NCI-H2171 (cell line): ENCODE data around the gene FBRSL1.
"Not testable (repeated sequence)": the region's sequence is repeated elsewhere in the genome, so short reads cannot be mapped to it uniquely, and the experiment has no call there.

Experiments used
- DNase-seq: peaks from one replicate; lab custom pipeline; 2025; lab: John Stamatoyannopoulos, UW

The FBRSL1 gene

DNA sequence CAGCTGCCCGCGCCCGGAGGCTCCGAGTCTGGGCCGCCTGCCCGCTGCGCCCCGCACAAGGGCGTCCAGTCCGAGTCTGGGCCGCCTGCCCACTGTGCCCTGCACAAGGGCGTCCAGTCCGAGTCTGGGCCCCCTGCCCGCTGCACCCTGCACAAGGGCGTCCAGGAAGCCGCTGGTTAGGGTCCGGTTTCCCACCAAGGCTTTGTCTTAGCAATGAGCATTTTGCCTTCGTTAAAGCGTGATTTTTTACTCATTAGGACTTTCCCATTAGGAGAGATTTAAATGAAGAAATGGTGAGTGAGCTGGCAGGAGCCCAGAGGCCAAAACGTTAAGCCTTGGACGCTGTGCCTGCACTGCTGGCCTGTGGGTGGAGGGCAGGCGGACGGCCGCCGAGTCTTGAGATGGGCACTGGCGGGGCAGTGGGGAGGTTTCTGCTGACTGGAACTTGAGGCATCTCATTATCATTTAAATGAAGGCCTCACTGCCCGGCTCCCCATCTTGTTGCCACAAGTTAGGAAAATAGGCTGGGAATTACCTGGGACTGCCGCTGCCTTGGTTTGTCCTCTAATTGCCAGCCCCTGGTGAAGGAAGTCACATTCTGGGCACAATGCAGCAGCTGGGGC lies 36.0 kb downstream of the FBRSL1 start:
- no peak for DNase-seq

DNA sequence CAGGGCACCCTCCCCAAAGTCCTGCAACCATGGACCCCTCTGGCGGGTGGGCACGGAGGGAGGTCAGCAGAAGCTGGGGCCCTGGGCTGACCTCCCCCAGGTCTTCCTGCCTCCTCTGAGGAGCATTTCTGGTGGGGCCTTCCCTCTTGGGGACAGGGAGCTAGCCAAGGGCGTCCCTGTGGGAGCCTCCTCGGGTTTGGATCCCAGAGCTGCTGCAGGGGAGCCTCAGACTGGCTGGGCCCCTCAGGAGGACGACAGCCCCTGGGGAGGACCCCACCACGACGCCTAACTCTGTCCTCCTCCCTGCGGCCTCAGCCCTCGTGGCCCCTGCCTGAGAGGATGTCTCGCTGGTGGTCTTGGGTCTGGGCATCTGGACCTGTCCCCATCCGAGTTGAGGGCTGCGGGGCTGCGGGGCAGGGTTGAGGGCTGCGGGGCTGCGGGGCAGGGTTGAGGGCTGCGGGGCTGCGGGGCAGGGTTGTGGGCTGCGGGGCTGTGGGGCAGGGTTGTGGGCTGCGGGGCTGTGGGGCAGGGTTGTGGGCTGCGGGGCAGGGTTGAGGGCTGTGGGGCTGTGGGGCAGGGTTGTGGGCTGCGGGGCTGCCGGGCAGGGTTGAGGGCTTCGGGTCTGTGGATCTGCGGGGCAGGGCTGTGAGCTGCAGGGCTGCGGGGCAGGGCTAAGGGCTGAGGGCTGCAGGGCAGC lies 37.4 kb downstream of the FBRSL1 start:
- DNase-seq = no peak

DNA sequence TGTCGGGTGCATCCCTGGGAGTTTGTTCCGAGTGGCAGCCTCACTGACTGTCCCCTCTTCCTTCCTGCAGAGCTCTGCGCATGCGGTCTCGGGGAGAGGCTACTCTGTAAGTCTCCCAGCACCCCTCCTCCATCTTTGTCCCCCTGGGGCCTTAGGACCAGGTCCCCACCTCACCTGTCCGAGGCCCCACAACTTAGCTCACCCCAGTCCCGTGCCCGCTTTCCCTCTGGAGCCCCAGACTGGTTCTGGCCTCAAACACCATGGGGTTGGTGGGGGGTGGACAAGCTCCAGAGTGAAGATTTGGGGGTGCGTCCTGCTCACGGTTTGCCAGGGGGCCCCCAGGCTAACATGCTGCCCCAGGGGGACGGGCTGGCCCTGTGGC lies 37.9 kb downstream of the FBRSL1 start:
- DNase-seq = no peak

DNA sequence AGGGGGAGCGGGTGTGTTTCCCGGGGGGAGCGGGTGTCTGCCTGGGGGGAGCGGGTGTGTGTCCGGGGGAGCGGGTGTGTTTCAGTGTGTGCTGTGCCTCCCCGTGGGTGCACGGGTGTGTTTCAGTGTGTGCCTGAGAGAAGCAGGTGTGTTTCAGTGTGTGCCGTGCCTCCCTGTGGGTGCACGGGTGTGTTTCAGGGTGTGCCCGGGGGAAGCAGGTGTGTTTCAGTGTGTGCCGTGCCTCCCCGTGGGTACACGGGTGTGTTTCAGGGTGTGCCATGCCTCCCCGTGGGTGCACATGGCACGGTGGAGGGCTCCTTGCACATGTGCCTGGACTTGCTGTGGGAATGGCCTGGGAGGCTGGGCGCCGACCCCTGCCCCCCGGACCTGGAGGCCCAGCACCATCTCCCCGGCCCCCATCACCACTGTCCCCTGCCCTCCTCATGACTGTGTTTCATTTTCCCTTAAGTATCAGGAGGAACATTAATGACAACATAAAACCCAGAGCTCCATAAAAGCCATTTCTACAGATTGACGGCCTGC lies 38.7 kb downstream of the FBRSL1 start:
- no peak for DNase-seq

DNA sequence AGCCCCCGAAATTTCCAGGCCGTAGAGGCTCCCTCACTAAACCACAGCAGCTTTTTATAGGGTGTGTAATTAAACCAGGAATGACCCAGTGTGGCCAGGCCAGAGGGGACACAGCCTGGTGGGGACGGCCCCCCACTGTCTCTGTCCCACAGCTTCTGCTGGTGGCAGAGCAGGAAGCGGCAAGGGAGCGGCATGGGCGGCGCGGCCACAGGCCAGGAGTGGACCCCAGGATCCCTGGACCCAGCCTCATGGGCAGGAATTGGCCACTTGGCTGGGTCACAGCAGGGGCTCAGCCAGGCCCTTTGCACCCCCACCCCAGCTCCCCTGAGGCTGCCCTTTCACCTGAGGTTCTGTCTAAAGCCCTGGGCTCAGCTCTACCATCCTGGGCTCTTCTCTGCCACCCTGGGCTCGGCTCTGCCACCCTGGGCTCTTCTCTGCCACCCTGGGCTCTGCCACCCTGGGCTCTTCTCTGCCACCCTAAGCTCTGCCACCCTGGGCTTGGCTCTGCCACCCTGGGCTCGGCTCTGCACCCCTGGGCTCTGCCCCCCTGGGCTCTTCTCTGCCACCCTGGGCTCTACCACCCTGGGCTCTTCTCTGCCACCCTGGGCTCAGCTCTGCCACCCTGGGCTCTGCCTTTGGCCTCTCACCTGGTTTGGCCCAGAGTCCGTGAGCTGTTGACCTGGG lies 39.3 kb downstream of the FBRSL1 start:
- no peak for DNase-seq

DNA sequence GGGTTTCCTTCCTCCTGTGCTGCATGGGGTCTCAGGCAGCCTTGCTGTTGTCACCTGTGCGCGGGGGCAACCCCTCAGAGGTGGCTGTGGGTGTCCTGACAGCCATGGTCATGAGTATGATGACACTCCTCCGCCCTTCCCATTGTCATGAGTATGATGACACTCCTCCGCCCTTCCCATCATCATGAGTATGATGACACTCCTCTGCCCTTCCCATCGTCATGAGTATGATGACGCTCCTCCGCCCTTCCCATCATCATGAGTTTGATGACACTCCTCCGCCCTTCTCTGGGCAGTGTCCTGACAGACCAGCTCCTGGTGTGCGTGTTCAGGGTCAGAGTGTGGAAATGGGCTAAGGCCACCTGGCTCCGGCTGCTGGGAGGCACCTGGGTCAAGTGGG lies 40.0 kb downstream of the FBRSL1 start:
- no peak for DNase-seq

DNA sequence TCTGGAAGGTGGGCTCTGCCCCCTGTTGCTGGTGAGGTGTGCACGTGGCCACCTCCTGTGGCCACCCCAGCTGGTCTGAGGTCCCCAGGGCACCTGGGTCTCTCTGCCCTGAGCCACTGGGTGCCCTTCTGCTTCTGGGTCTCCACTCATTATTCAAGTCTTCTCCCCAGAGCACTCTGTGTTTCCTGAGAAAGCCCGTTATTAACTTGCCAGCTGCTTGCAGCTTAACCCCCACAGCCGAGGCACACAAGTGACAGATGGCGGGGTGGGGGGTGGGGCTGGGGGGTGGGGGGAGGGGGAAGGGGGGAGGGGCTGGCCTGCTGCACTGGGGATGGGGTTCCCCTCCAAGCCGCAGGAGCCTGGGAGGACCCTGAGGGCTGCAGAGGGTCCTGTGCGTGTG lies 40.5 kb downstream of the FBRSL1 start:
- peak; percentile 76 for DNase-seq

DNA sequence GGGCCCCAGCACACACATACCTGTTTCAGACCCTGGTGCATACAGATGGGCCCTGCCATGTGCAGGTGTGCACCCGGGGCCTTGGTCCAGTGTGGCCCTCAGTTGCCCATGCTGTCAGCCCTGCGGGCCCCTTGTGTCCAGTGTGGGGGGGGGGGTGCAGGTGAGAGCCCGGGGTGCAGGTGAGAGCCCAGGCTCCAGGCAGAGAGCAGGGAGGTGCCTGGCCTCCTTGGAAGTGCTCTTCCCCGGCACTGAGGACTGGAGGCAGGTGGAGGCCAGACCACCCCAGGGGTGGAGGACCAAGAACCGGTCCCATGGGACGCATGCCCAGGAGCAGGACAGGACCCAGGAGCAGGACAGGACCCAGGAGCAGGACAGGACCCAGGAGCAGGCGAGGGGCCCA lies 40.9 kb downstream of the FBRSL1 start:
- no peak for DNase-seq

DNA sequence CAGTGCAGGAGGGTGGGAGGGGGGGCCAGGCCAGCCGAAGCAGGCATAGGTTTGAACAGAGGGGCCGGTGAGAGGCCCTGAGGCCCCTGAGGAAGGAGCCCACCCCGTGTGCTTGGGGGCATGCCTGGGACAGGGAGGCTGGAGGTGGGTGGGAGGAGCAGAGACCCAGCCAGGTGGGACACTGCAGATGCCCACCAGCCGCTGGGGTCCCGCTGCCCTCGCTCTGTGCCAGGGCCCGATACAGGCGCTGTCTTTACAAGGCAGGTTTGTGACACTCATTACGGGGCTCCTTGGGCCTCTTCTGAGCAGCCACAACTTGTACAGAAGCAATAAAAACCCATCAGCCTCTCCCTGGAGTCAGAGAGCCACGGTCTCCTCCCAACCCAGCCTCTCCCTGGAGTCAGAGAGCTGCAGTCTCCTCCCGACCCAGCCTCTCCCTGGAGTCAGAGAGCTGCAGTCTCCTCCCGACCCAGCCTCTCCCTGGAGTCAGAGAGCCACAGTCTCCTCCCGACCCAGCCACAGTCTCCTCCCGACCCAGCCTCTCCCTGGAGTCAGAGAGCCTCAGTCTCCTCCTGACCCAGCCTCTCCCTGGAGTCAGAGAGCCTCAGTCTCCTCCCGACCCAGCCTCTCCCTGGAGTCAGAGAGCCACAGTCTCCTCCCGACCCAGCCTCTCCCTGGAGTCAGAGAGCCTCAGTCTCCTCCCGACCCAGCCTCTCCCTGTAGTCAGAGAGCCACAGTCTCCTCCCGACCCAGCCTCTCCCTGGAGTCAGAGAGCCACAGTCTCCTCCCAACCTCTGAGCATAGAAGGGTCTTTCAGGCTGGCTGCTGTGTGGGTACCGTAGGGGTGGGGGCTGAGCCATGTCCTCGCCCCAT lies 43.0 kb downstream of the FBRSL1 start:
- not testable (repeated sequence) for DNase-seq

DNA sequence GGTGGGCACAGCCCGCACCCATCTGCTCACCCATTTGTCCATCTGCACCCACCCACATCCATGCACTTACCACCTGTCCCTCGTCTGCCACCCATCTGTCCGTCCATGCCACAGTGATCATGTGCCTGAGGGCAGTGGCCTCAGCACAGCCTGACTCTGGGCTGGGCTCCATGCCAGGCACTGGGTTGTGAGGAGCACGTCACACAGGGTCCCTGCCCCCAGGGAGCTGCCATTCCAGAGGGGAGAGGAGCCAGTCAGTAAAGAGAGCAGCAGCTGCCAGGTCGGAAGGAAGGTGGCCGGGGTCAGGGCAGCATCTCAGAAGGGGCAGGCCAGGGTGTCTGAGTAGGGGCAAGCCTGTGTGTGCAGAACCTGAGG lies 43.6 kb downstream of the FBRSL1 start:
- DNase-seq = no peak

DNA sequence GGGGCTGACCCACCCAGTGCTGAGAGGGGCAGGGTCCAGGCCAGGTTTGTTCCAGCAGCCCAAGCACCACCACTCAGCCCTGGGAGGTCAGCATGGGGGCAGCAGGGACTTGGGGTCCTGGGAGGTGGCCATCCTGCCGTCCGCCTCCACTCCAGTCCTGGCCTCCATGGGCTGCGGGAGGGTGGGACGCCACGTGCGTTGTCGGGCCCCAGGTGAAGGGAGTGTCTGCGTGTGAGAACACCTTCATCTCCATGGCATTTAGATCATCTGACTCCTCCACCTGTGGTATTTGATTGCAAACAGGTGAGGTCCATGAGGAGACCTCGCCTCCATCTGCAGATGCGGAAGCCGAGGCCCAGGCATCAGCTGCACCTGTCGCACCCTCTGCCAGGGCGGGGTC lies 44.1 kb downstream of the FBRSL1 start:
- no peak for DNase-seq

DNA sequence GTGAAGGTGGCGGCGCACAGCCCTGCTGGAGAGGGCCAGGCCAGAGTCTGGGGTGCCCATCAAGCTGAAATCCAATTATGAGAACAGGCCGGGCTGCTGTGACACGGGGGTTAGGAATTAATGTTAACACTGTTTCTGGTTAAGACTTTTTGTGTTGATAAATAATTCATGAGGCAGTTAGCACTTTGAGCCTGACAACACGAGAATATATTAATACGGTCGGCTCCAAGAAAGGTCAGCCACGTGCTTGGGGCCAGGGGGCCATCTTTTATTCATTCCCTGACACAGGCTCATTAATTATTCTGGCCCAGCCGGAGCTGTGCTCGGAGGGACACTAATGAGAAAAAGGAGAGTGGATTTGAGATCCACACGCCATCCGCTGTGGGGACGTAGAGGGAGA lies 45.1 kb downstream of the FBRSL1 start:
- no peak for DNase-seq

DNA sequence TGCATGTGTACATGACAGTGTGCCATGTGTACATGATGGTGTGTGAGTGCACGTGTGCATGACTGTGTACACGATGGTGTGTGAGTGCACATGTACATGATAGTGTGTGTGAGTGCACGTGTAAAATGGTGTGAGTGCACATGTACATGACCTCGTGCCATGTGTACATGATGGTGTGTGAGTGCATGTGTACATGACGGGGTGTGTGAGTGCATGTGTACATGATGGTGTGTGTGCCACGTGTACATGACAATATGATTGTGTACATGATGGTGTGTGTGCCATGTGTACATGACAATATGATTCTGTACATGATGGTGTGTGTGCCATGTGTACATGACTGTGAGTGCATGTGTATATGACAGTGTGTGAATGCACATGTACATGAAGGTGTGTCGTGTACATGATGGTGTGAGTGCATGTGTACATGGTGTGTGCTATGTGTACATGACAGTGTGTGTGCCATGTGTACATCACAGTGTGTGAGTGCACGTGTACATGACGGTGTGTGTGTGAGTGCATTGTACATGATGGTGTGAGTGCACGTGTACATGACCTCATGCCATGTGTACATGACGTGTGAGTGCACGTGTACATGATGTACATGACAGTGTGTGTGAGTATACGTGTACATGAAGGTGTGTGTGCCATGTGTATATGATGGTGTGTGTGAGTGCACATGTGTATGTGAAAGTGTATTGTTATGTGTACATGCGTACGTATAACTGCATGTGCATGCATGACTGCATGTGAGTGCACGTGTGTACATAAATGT lies 46.3 kb downstream of the FBRSL1 start:
- DNase-seq = no peak

DNA sequence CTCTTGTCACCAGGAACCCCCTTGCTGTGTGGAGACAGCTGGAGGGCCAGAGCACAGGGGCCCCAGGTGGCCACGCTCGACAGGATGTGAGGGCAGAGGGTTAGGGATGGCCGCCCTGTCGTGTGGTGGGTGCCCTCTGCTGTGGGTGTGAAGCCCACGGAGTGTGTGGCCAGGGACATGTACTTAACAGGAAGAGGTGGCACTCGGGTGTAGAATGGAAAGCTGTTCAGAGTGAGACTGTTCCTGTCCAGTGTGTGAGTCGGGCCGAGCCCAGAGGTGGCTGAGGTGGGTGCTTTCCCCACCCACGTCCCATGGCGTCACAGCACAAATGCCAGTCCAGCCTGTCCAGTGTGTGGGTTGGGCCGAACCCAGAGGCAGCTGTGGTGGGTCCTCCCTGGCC lies 47.1 kb downstream of the FBRSL1 start:
- DNase-seq = no peak

DNA sequence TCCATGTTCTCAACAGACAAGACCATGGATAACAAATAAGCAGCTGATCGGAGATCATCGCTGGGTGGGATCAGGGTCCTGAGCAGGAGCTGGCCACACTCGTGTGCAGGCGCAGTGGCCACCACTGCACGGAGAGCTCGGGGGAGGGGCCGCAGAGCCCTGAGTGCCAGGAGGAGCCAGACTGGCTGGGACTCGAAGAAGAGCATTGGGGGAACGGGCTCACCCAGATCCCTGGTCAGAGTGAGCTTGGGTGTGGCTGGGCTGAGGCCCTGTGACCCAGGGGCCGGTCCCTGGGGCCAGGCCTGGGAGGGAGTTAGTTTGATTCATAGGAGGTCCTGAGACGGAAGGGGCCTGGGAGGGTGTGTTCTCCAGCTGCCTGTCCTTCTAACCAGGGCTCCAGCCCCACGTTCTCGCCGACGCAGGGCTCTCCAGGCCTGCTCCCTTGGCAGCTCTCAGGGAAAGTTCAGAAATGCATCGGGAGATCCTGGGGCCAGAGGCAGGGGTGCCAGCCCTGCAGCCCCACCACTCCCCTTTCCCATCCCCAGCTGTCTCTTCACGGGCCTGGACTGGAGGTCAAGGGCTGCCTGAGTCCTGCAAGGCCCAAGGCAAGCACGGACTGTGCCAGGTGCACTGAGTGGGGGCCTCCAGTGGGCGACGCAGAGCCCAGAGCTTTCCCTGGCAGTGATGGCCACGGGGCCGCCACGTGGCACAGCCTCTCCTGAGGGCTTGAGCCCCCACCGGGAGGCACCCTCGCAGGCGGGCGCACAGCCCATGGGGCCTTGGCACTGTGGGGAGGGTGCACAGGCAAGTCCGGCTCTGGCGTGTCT lies 48.1 kb downstream of the FBRSL1 start:
- DNase-seq = no peak

DNA sequence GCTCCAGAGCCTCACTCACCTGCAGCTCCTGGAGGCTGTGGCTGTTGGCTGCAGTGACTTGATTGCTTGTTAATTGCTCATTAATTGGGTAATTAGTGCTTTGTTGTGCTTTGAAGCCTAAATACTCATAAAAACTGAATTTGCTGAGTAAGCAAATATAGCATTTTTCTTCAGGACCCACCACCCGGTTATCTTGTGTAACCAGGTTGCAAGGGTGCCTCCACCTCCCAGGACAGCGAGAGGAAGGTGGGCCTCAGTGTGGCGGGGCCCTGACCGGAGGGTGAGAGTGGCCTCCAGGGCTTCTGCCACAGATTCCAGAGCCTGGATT lies 48.7 kb downstream of the FBRSL1 start:
- DNase-seq = no peak

DNA sequence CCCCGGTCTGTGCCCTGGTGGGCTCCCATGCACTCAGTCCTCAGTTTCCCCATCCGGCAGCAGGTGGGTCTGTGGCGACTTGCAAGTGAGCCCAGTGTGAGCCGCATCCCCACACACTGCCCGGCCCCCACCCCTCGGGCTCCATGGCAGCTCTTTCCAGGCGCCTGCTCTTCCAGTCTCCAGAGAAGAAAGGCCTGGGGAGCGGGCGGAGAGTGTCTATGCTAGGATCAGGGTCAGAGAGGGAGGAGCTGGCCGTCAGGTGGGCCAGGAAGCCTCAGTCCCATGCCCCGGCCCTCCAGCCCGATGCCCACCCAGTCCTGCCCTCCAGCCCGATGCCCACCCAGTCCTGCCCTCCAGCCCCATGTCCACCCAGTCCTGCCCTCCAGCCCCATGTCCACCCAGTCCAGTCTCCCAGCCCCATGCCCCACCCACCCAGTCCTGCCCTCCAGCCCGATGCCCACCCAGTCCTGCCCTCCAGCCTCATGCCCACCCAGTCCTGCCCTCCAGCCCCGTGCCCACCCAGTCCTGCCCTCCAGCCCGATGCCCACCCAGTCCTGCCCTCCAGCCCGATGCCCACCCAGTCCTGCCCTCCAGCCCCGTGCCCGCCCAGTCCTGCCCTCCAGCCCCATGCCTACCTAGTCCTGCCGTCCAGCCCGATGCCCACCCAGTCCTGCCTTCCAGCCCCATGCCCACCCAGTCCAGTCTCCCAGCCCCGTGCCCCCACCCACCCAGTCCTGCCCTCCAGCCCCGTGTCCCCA lies 49.2 kb downstream of the FBRSL1 start:
- no peak for DNase-seq

DNA sequence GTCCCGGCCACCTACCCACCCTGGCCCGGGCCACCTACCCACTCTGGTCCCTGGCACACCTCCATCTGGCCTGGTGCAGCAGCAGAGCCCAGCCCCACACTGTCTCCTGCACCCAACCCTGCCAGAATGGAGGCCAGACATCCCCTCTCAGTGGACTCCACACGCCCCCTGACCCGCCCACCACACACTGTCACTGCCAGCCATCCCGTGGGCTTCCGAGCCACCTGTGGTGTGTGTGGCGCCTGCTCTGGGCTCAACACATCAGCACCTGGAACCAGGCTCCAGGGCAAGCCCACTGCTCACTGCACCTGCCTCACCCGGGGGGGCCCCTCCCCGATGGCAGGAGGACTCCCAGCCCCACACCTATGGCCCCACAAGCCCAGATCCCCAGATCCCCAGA lies 50.5 kb downstream of the FBRSL1 start:
- no peak for DNase-seq

DNA sequence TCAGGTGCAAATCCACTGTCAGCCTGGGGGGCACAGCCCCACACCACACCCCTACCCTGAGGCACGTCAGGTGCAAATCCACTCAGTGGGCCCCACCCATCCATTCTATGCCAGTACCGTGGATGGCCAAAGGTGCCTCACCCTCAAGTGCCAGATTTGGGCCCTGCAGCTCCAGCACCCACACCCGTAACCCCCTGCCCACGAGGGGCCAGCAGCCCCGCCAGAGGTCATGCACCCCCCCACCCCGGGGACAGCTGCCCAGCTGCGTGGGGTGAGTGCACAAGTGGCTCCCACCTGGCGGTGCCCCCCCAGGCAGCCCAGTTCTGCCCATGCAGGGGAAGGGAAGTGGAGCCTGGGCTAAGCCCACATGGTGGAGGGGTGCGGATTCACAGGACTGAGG lies 51.2 kb downstream of the FBRSL1 start:
- no peak for DNase-seq

DNA sequence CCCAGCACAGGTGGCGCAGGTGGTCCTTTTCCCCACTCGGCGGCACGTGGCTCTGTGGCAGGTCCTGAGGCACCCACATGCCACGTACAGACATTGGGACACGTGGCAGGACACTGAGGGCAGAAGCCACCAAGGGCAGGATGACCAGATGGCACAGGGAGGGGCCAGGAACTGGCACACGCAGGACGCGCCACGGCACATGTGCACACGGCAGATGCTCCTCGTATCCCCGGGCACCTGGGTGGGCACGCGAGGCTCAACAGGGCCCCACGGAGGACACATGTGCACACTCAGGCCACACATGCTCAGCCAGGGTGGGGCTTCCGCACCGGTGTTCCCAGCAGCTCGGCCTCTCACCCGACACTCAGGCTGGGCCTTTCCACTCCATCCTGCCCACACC lies 52.0 kb downstream of the FBRSL1 start:
- DNase-seq = no peak
